Measurements from ENCODE around the gene SSNA1.

SSNA1 gene

GRCh38 chr9:137184881-137185660 lies 3.4 kb upstream of the SSNA1 start:
- no peak overlapping the region for H3K27ac ChIP-seq
- no peak for TF ChIP-seq CTCF (IDR thresholded peaks at IDR 0.05)
- no peak for TF ChIP-seq ZFX (IDR thresholded peaks at IDR 0.05; ENCODE audit: borderline replicate concordance)

GRCh38 chr9:137185921-137186320 lies 2.6 kb upstream of the SSNA1 start:
- no peak overlapping the region for H3K27ac ChIP-seq
- no peak for TF ChIP-seq ZFX (IDR thresholded peaks at IDR 0.05; ENCODE audit: borderline replicate concordance)
- no peak for TF ChIP-seq CTCF (IDR thresholded peaks at IDR 0.05)

- TF ChIP-seq CTCF (IDR thresholded peaks at IDR 0.05) (no peak), ZFX (IDR thresholded peaks at IDR 0.05; ENCODE audit: borderline replicate concordance) (no peak)
- no peak overlapping the region for H3K27ac ChIP-seq
These were observed 2.1 kb upstream of the SSNA1 start for GRCh38 chr9:137186385-137186784.

GRCh38 chr9:137187386-137187785 lies 1.1 kb upstream of the SSNA1 start:
- no peak overlapping the region for H3K27ac ChIP-seq
- TF ChIP-seq ZFX (IDR thresholded peaks at IDR 0.05; ENCODE audit: borderline replicate concordance) = no peak
- TF ChIP-seq CTCF (IDR thresholded peaks at IDR 0.05) = no peak

GRCh38 chr9:137188086-137188489 lies 388 bp upstream of the SSNA1 start:
- TF ChIP-seq CTCF (IDR thresholded peaks at IDR 0.05) = no peak
- no peak for TF ChIP-seq ZFX (IDR thresholded peaks at IDR 0.05; ENCODE audit: borderline replicate concordance)
- peak overlapping the region; percentile 99 for H3K27ac ChIP-seq

GRCh38 chr9:137189297-137190295 lies 1.1 kb downstream of the SSNA1 start:
- TF ChIP-seq ZFX (IDR thresholded peaks at IDR 0.05; ENCODE audit: borderline replicate concordance) (no peak), CTCF (IDR thresholded peaks at IDR 0.05) (no peak)
- peak overlapping the region; percentile 99 for H3K27ac ChIP-seq
